CD14-positive monocyte (primary cell): Measurements from ENCODE around the gene UACA. TPM values are rescaled to one million over a fixed set of nuclear protein-coding genes. Genes with fewer than 3 reads are reported as not detected.

Source experiments
- DNase-seq, 3 donors: peaks; one replicate each; pipeline ENCODE4 v3.0.0-alpha.2; 2011 to 2022
- H2AFZ ChIP-seq: 2 replicates; pipeline ENCODE4 v1.6.0; 2012; ENCODE audit warnings: mild to moderate bottlenecking, low read depth, low read length, inconsistent platforms; ENCODE audit not compliant: insufficient read depth, poor library complexity, severe bottlenecking
- H3K27ac ChIP-seq, 2 donors: 1 replicate in 1 of 2; 2 replicates in 1 of 2; pipeline ENCODE4 v1.5.1; 2012 to 2013; ENCODE audit warnings: low read length in 2 of 2, control low read depth in 1 of 2, inconsistent platforms in 1 of 2, low read depth in 1 of 2, mild to moderate bottlenecking in 1 of 2
- H3K27me3 ChIP-seq, 2 donors: one replicate each; pipeline versions ENCODE4 v1.6.0 to v1.6.1; 2011 to 2013; ENCODE audit warnings: low read length in 2 of 2; ENCODE audit not compliant: control insufficient read depth in 2 of 2, insufficient read depth in 2 of 2
- H3K36me3 ChIP-seq, 2 donors: replicated peaks in 1 of 2; 1 replicate in 1 of 2; 2 replicates in 1 of 2; pipeline versions ENCODE4 v1.5.1 to v1.6.1; 2012 to 2013; ENCODE audit warnings: low read length in 2 of 2, control low read depth in 1 of 2, inconsistent platforms in 1 of 2, mild to moderate bottlenecking in 1 of 2; ENCODE audit not compliant: insufficient read depth in 2 of 2, control insufficient read depth in 1 of 2
- H3K4me1 ChIP-seq, 2 donors: 1 replicate in 1 of 2; 2 replicates in 1 of 2; pipeline versions ENCODE4 v1.5.1 to v1.6.1; 2012 to 2013; ENCODE audit warnings: low read length in 2 of 2, control low read depth in 1 of 2, inconsistent platforms in 1 of 2, mild to moderate bottlenecking in 1 of 2, moderate library complexity in 1 of 2; ENCODE audit not compliant: insufficient read depth in 2 of 2, control insufficient read depth in 1 of 2
- H3K4me2 ChIP-seq: replicated peaks from 2 replicates; pipeline ENCODE3; 2012; ENCODE audit warnings: low read length, moderate library complexity, mild to moderate bottlenecking; ENCODE audit not compliant: poor library complexity, severe bottlenecking; ENCODE audit errors: extremely low read depth
- H3K4me3 ChIP-seq, 3 experiments: fragments of 200-600 bp in 1 of 3; sonication (generic) in 1 of 3; replicated peaks in 1 of 3; 1 replicate in 2 of 3; 2 replicates in 1 of 3; pipeline ENCODE4 v1.5.1; 2011 to 2013; ENCODE audit warnings: low read length in 3 of 3, mild to moderate bottlenecking in 3 of 3, control low read depth in 2 of 3, low read depth in 2 of 3, inconsistent platforms in 1 of 3, moderate library complexity in 1 of 3
- H3K79me2 ChIP-seq: 2 replicates; pipeline ENCODE4 v1.6.0; 2012; ENCODE audit warnings: mild to moderate bottlenecking, control low read depth, inconsistent platforms, low read length, moderate library complexity; ENCODE audit not compliant: insufficient read depth
- H3K9ac ChIP-seq: 2 replicates; pipeline ENCODE4 v1.6.0; 2017; ENCODE audit warnings: low read length, mild to moderate bottlenecking; ENCODE audit not compliant: insufficient read depth, poor library complexity, severe bottlenecking
- H3K9me3 ChIP-seq, 2 donors: replicated peaks in 1 of 2; 1 replicate in 1 of 2; 2 replicates in 1 of 2; pipeline versions ENCODE4 v1.5.1 to v1.6.1; 2012 to 2013; ENCODE audit warnings: low read length in 2 of 2, control low read depth in 1 of 2; ENCODE audit not compliant: control insufficient read depth in 1 of 2, insufficient read depth in 1 of 2
- H4K20me1 ChIP-seq: 2 replicates; pipeline ENCODE4 v1.6.0; 2012; ENCODE audit warnings: mild to moderate bottlenecking, low read length, control low read depth, moderate library complexity; ENCODE audit not compliant: insufficient read depth
- H3K27ac Mint-ChIP-seq, 7 donors: one replicate each; pipeline ENCODE4 v1.8.0; 2020; ENCODE audit warnings: mild to moderate bottlenecking in 7 of 7, mixed read lengths in 7 of 7, moderate library complexity in 6 of 7, inconsistent platforms in 2 of 7
- H3K27me3 Mint-ChIP-seq, 3 donors: one replicate each; pipeline ENCODE4 v1.8.0; 2021 to 2022; ENCODE audit warnings: low read depth in 3 of 3, mild to moderate bottlenecking in 3 of 3, mixed read lengths in 3 of 3, moderate library complexity in 3 of 3, inconsistent platforms in 1 of 3
- H3K36me3 Mint-ChIP-seq, 2 donors: one replicate each; pipeline ENCODE4 v1.8.0; 2020; ENCODE audit warnings: mixed read lengths in 2 of 2, inconsistent platforms in 1 of 2, mild to moderate bottlenecking in 1 of 2
- H3K4me1 Mint-ChIP-seq: one replicate; pipeline ENCODE4 v1.8.0; 2020; ENCODE audit warnings: mild to moderate bottlenecking, mixed read lengths
- H3K4me3 Mint-ChIP-seq, 2 donors: one replicate each; pipeline ENCODE4 v1.8.0; 2020; ENCODE audit warnings: mild to moderate bottlenecking in 2 of 2, mixed read lengths in 2 of 2, moderate library complexity in 1 of 2
- H3K9me3 Mint-ChIP-seq, 7 donors: one replicate each; pipeline ENCODE4 v1.8.0; 2020 to 2022; ENCODE audit warnings: mixed read lengths in 7 of 7, mild to moderate bottlenecking in 6 of 7, moderate library complexity in 6 of 7, inconsistent platforms in 2 of 7
- WGBS: methylation state at CpG from one replicate; pipeline ENCODE4 v1.1.5; 2013; ENCODE audit warnings: missing lambda C conversion rate; ENCODE audit not compliant: insufficient coverage; 5-methylcytosine and 5-hydroxymethylcytosine counted together
- intact Hi-C, 2 donors: fragments of 100-400 bp; cut with micrococcal nuclease; formaldehyde crosslinking; loops; one replicate each; pipeline versions ENCODE4 v1.15.0 to v1.15.1; 2023
- polyA plus RNA-seq, 3 donors: library from polyadenylated mRNA; depleted of rRNA in 1 of 3; unstranded in 2 of 3; stranded (reverse) in 1 of 3; fragments of 300-500 nt in 2 of 3; fragments of >200 nt in 1 of 3; fragmentation: Illumina TruSeq in 2 of 3; gene quantifications; 1 replicate in 2 of 3; 2 replicates in 1 of 3; pipeline ENCODE4 v1.2.3, GENCODE V29; 2012 to 2021
- TF ChIP-seq, protein P1 (sequence below): fragments of 200-600 bp; IDR thresholded peaks from one replicate; pipeline ENCODE4 v1.8.0; 2022; ENCODE audit warnings: antibody characterized with exemption, mild to moderate bottlenecking

Gene UACA
- polyA plus RNA-seq, 3 donors, result 1.7 to 3.1 (median 2.4) TPM

DNA sequence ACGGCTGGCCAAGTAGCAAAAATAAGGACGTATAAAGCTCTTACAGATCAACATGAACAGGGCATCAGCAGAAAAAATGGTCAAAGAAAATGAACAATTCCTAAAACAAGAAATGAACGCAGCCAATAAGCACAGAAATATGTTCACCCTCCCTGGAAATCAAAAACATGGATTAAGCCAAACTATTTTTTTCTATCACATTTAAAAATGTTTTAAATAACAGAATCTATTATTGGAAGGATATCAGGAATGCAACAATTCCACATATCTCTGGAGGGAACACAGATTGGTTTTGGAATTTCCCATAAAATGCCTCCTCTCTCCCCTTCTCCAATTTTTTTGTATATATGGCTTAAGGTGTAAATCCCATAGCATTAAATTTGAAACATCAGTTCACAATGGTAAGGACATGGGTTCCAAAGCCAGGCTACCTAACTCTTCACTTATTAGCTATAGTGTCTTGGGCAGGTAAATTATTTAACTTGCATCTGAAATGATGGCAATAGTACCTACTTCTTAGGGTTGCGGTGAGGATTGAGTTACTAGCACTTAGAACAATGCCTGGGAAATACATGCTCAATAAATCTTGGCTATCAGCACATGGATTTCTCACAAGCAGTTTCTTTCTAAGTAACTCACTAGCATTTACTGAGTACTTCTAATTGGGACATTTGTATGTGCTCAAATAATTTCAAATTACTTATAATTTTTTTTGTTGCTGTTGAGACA lies 10.1 kb downstream of the UACA start:
- 100% methylated on average over 1 of the region's 4 CpGs for WGBS
- no peak overlapping the region for H3K9ac ChIP-seq
- Mint-ChIP-seq H3K36me3 (no peaks in the 10 kb centered on the region), H3K27ac (no peak overlapping the region), H3K9me3 (no peaks in the 10 kb centered on the region), H3K4me3 (no peak overlapping the region), H3K27me3 (peaks cover 0 to 6% (median 1%) of the 10 kb centered on the region in 3 donors), H3K4me1 (peaks cover 6% of the 10 kb centered on the region)
- H3K27me3 ChIP-seq, result no peaks in the 10 kb centered on the region
- H3K4me1 ChIP-seq, result peaks cover 2 to 3% of the 10 kb centered on the region in 2 donors
- H3K4me2 ChIP-seq, result no peak overlapping the region
- H3K36me3 ChIP-seq, result no peaks in the 10 kb centered on the region
- no peak overlapping the region for H3K4me3 ChIP-seq
- H3K27ac ChIP-seq, result no peak overlapping the region
- no peak for DNase-seq
- H4K20me1 ChIP-seq, result no peaks in the 10 kb centered on the region
- TF ChIP-seq, protein P1, sequence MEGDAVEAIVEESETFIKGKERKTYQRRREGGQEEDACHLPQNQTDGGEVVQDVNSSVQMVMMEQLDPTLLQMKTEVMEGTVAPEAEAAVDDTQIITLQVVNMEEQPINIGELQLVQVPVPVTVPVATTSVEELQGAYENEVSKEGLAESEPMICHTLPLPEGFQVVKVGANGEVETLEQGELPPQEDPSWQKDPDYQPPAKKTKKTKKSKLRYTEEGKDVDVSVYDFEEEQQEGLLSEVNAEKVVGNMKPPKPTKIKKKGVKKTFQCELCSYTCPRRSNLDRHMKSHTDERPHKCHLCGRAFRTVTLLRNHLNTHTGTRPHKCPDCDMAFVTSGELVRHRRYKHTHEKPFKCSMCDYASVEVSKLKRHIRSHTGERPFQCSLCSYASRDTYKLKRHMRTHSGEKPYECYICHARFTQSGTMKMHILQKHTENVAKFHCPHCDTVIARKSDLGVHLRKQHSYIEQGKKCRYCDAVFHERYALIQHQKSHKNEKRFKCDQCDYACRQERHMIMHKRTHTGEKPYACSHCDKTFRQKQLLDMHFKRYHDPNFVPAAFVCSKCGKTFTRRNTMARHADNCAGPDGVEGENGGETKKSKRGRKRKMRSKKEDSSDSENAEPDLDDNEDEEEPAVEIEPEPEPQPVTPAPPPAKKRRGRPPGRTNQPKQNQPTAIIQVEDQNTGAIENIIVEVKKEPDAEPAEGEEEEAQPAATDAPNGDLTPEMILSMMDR, result no peak
- no peaks in the 10 kb centered on the region for H3K79me2 ChIP-seq
- H2AFZ ChIP-seq, result no peak overlapping the region
- H3K9me3 ChIP-seq, result no peaks in the 10 kb centered on the region
- intact Hi-C loops, result no loop called here

DNA sequence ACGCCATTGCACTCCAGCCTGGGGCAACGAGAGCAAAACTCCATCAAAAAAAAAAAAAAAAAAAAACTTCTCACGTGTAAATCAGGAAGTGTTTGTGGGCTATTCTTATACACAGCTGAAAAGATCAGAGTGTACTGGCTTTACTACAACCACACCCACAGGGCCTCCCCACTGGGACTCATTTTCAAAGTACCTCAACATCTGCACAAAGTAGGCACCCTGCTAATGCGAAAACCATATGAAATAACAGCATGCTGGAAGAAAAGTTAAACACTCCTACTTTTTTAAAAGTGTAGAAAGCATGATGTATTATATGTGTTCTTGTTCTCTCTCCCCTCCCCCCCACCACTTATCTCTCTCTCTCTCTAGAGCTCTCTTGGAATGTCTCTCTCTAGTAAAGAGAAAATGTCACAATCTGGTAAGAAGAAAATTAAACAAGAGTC lies 11.1 kb downstream of the UACA start:
- peak overlapping the region in 1 of 7 donors; percentile 27 for H3K27ac Mint-ChIP-seq
- H3K79me2 ChIP-seq, result no peaks in the 10 kb centered on the region

More for the DNA sequence above, 11.1 kb downstream of the UACA start:
- intact Hi-C loops, result no loop called here
- Histone ChIP-seq H3K9ac (no peak overlapping the region), H3K36me3 (no peaks in the 10 kb centered on the region), H3K27me3 (no peaks in the 10 kb centered on the region), H3K4me3 (no peak overlapping the region), H3K4me2 (no peak overlapping the region), H3K4me1 (peaks cover 4 to 7% of the 10 kb centered on the region in 2 donors), H4K20me1 (no peaks in the 10 kb centered on the region), H3K27ac (no peak overlapping the region), H2AFZ (no peak overlapping the region), H3K9me3 (no peaks in the 10 kb centered on the region)
- Mint-ChIP-seq H3K4me3 (no peak overlapping the region), H3K27me3 (peaks cover 0 to 6% (median 1%) of the 10 kb centered on the region in 3 donors), H3K9me3 (no peaks in the 10 kb centered on the region), H3K36me3 (no peaks in the 10 kb centered on the region), H3K4me1 (peaks cover 11% of the 10 kb centered on the region)
- DNase-seq, result no peak
- no CpG with 5 or more reads among the region's 4 CpGs for whole genome bisulfite sequencing
- TF ChIP-seq, protein P1, result no peak
